ENCODE results near the gene CFAP45.

CFAP45 gene

GRCh38 chr1:159841749-159842148, 58.2 kb downstream of the CFAP45 start:
- H3K9ac ChIP-seq (ENCODE audit: low read length in 5 of 5) = no peak overlapping the region
- no peaks in the 10 kb centered on the region for H3K27me3 ChIP-seq (ENCODE audit: control insufficient read depth in 5 of 5, insufficient read depth in 4 of 5, low read length in 5 of 5)
- H3K9me3 ChIP-seq (ENCODE audit: control insufficient read depth in 5 of 5, low read length in 5 of 5) = no peaks in the 10 kb centered on the region
- H3K36me3 ChIP-seq (ENCODE audit: control insufficient read depth in 5 of 5, insufficient read depth in 5 of 5, low read length in 5 of 5) = peaks cover 0 to 16% (median 4%) of the 10 kb centered on the region in 5 donors
- H3K4me1 ChIP-seq (ENCODE audit: control insufficient read depth in 5 of 5, insufficient read depth in 5 of 5, low read length in 5 of 5) = no peaks in the 10 kb centered on the region
- no peak overlapping the region for H3K27ac ChIP-seq (ENCODE audit: low read depth, low read length)
- no peak overlapping the region for H3K4me3 ChIP-seq (ENCODE audit: low read depth in 1 of 5, low read length in 5 of 5)

GRCh38 chr1:159839116-159839849, 60.7 kb downstream of the CFAP45 start:
- Histone ChIP-seq H3K36me3 (ENCODE audit: control insufficient read depth in 5 of 5, insufficient read depth in 5 of 5, low read length in 5 of 5) (peaks cover 0 to 26% (median 4%) of the 10 kb centered on the region in 5 donors), H3K9me3 (ENCODE audit: control insufficient read depth in 5 of 5, low read length in 5 of 5) (no peaks in the 10 kb centered on the region), H3K9ac (ENCODE audit: low read length in 5 of 5) (no peak overlapping the region), H3K4me3 (ENCODE audit: low read depth in 1 of 5, low read length in 5 of 5) (no peak overlapping the region), H3K27ac (ENCODE audit: low read depth, low read length) (no peak overlapping the region), H3K4me1 (ENCODE audit: control insufficient read depth in 5 of 5, insufficient read depth in 5 of 5, low read length in 5 of 5) (no peaks in the 10 kb centered on the region), H3K27me3 (ENCODE audit: control insufficient read depth in 5 of 5, insufficient read depth in 4 of 5, low read length in 5 of 5) (no peaks in the 10 kb centered on the region)

DNA sequence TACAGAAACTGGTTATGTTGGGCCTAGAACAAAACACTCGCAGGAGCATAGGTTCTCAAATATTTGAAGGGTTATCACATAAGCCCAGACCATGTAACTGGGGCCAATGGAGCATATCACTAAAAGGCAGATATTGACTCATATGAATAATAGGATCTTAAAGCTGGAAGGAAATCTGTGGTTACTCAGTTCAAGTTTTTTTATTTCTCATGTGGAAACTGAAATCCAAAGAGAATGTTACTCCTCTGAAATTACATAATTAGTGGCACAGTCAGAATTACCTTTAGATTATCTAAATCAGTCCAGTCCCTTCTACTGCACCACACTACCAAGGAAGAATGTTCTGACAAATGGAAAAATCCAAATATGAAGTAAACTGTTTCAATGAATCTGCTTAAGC, 61.2 kb downstream of the CFAP45 start:
- H3K36me3 ChIP-seq (ENCODE audit: control insufficient read depth in 5 of 5, insufficient read depth in 5 of 5, low read length in 5 of 5) = peaks cover 0 to 26% (median 4%) of the 10 kb centered on the region in 5 donors
- no peak overlapping the region for H3K27ac ChIP-seq (ENCODE audit: low read depth, low read length)
- H3K9ac ChIP-seq (ENCODE audit: low read length in 5 of 5) = no peak overlapping the region
- H3K4me3 ChIP-seq (ENCODE audit: low read depth in 1 of 5, low read length in 5 of 5) = no peak overlapping the region
- no peaks in the 10 kb centered on the region for H3K27me3 ChIP-seq (ENCODE audit: control insufficient read depth in 5 of 5, insufficient read depth in 4 of 5, low read length in 5 of 5)
- no peaks in the 10 kb centered on the region for H3K9me3 ChIP-seq (ENCODE audit: control insufficient read depth in 5 of 5, low read length in 5 of 5)
- H3K4me1 ChIP-seq (ENCODE audit: control insufficient read depth in 5 of 5, insufficient read depth in 5 of 5, low read length in 5 of 5) = no peaks in the 10 kb centered on the region

DNA sequence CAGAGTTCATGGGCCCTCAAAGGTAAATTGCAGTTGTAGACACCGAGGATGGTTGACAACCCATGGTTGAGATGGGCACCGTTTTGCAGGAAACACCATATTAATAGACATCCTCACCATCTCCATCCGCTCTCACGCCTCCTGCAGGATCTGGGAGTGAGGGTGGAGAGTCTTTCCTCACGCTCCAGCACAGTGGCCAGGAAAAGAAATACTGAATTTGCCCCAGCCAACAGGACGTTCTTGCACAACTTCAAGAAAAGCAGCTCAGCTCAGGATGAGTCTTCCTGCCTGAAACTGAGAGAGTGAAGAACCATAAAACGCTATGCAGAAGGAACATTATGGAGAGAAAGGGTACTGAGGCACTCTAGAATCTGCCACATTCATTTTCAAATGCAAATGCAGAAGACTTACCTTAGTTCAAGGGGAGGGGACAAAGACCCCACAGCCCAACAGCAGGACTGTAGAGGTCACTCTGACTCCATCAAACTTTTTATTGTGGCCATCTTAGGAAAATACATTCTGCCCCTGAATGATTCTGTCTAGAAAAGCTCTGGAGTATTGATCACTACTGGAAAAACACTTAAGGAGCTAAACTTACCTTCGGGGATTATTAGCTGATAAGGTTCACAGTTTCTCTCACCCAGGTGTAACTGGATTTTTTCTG, 64.0 kb downstream of the CFAP45 start:
- Histone ChIP-seq H3K36me3 (ENCODE audit: control insufficient read depth in 5 of 5, insufficient read depth in 5 of 5, low read length in 5 of 5) (peaks cover 0 to 31% (median 4%) of the 10 kb centered on the region in 5 donors), H3K27me3 (ENCODE audit: control insufficient read depth in 5 of 5, insufficient read depth in 4 of 5, low read length in 5 of 5) (no peaks in the 10 kb centered on the region), H3K27ac (ENCODE audit: low read depth, low read length) (no peak overlapping the region), H3K4me3 (ENCODE audit: low read depth in 1 of 5, low read length in 5 of 5) (no peak overlapping the region), H3K4me1 (ENCODE audit: control insufficient read depth in 5 of 5, insufficient read depth in 5 of 5, low read length in 5 of 5) (no peaks in the 10 kb centered on the region), H3K9ac (ENCODE audit: low read length in 5 of 5) (no peak overlapping the region), H3K9me3 (ENCODE audit: control insufficient read depth in 5 of 5, low read length in 5 of 5) (no peaks in the 10 kb centered on the region)

DNA sequence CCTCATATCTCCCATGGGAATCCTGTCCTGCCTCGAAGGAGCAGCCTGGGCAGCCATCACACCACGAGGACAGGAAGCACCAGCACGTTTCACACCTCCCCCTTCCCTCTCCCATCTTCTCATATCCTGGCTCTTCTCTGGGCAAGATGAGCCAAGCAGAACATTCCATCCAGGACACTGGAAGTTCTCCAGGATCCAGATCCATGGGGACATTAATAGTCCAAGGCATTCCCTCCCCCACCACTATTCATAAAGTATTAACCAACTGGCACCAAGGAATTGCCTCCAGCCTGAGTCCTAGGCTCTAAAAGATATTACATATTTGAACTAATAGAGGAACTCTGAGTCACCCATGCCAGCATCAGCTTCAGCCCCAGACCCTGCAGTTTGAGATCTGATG, 64.6 kb downstream of the CFAP45 start:
- Histone ChIP-seq H3K27ac (ENCODE audit: low read depth, low read length) (no peak overlapping the region), H3K9ac (ENCODE audit: low read length in 5 of 5) (no peak overlapping the region), H3K27me3 (ENCODE audit: control insufficient read depth in 5 of 5, insufficient read depth in 4 of 5, low read length in 5 of 5) (no peaks in the 10 kb centered on the region), H3K9me3 (ENCODE audit: control insufficient read depth in 5 of 5, low read length in 5 of 5) (no peaks in the 10 kb centered on the region), H3K36me3 (ENCODE audit: control insufficient read depth in 5 of 5, insufficient read depth in 5 of 5, low read length in 5 of 5) (peaks cover 0 to 27% (median 4%) of the 10 kb centered on the region in 5 donors), H3K4me3 (ENCODE audit: low read depth in 1 of 5, low read length in 5 of 5) (no peak overlapping the region), H3K4me1 (ENCODE audit: control insufficient read depth in 5 of 5, insufficient read depth in 5 of 5, low read length in 5 of 5) (peaks cover 0 to 2% (median 1%) of the 10 kb centered on the region in 5 donors)

GRCh38 chr1:159832309-159832708, 67.7 kb downstream of the CFAP45 start:
- H3K27ac ChIP-seq (ENCODE audit: low read depth, low read length) = no peak overlapping the region
- peaks cover 0 to 18% (median 1%) of the 10 kb centered on the region in 5 donors for H3K36me3 ChIP-seq (ENCODE audit: control insufficient read depth in 5 of 5, insufficient read depth in 5 of 5, low read length in 5 of 5)
- H3K4me3 ChIP-seq (ENCODE audit: low read depth in 1 of 5, low read length in 5 of 5) = no peak overlapping the region
- no peak overlapping the region for H3K9ac ChIP-seq (ENCODE audit: low read length in 5 of 5)
- H3K27me3 ChIP-seq (ENCODE audit: control insufficient read depth in 5 of 5, insufficient read depth in 4 of 5, low read length in 5 of 5) = no peaks in the 10 kb centered on the region
- peaks cover 0 to 23% (median 13%) of the 10 kb centered on the region in 5 donors for H3K4me1 ChIP-seq (ENCODE audit: control insufficient read depth in 5 of 5, insufficient read depth in 5 of 5, low read length in 5 of 5)
- no peaks in the 10 kb centered on the region for H3K9me3 ChIP-seq (ENCODE audit: control insufficient read depth in 5 of 5, low read length in 5 of 5)

GRCh38 chr1:159831412-159832141, 68.4 kb downstream of the CFAP45 start:
- H3K9me3 ChIP-seq (ENCODE audit: control insufficient read depth in 5 of 5, low read length in 5 of 5) = no peaks in the 10 kb centered on the region
- no peak overlapping the region for H3K4me3 ChIP-seq (ENCODE audit: low read depth in 1 of 5, low read length in 5 of 5)
- H3K36me3 ChIP-seq (ENCODE audit: control insufficient read depth in 5 of 5, insufficient read depth in 5 of 5, low read length in 5 of 5) = peaks cover 0 to 14% (median 0%) of the 10 kb centered on the region in 5 donors
- no peaks in the 10 kb centered on the region for H3K27me3 ChIP-seq (ENCODE audit: control insufficient read depth in 5 of 5, insufficient read depth in 4 of 5, low read length in 5 of 5)
- peaks cover 0 to 30% (median 17%) of the 10 kb centered on the region in 5 donors for H3K4me1 ChIP-seq (ENCODE audit: control insufficient read depth in 5 of 5, insufficient read depth in 5 of 5, low read length in 5 of 5)
- no peak overlapping the region for H3K9ac ChIP-seq (ENCODE audit: low read length in 5 of 5)
- no peak overlapping the region for H3K27ac ChIP-seq (ENCODE audit: low read depth, low read length)

GRCh38 chr1:159830722-159831121, 69.2 kb downstream of the CFAP45 start:
- no peak overlapping the region for H3K4me3 ChIP-seq (ENCODE audit: low read depth in 1 of 5, low read length in 5 of 5)
- H3K27me3 ChIP-seq (ENCODE audit: control insufficient read depth in 5 of 5, insufficient read depth in 4 of 5, low read length in 5 of 5) = no peaks in the 10 kb centered on the region
- H3K27ac ChIP-seq (ENCODE audit: low read depth, low read length) = no peak overlapping the region
- no peak overlapping the region for H3K9ac ChIP-seq (ENCODE audit: low read length in 5 of 5)
- no peaks in the 10 kb centered on the region for H3K9me3 ChIP-seq (ENCODE audit: control insufficient read depth in 5 of 5, low read length in 5 of 5)
- H3K36me3 ChIP-seq (ENCODE audit: control insufficient read depth in 5 of 5, insufficient read depth in 5 of 5, low read length in 5 of 5) = peaks cover 0 to 14% (median 0%) of the 10 kb centered on the region in 5 donors
- H3K4me1 ChIP-seq (ENCODE audit: control insufficient read depth in 5 of 5, insufficient read depth in 5 of 5, low read length in 5 of 5) = peaks cover 0 to 37% (median 17%) of the 10 kb centered on the region in 5 donors

DNA sequence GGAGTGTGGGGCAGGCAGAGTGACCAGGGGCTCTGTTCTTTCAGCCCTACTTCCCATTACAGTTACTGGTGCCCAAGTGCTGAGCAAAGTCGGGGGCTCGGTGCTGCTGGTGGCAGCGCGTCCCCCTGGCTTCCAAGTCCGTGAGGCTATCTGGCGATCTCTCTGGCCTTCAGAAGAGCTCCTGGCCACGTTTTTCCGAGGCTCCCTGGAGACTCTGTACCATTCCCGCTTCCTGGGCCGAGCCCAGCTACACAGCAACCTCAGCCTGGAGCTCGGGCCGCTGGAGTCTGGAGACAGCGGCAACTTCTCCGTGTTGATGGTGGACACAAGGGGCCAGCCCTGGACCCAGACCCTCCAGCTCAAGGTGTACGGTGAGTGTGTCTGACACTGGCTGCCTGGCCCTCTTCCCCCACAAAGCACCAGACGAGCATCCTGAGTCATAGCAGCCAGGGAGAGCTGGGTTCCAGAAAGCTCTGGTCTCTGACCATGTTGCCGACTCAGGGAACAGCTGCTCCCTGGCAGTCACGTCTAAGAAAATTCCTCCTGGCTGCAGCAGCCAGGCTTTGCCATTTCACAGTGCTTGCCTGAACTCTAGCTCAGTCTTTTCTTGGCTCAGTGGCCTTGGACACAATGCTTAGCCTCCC, 70.0 kb downstream of the CFAP45 start:
- H3K27me3 ChIP-seq (ENCODE audit: control insufficient read depth in 5 of 5, insufficient read depth in 4 of 5, low read length in 5 of 5) = no peaks in the 10 kb centered on the region
- H3K27ac ChIP-seq (ENCODE audit: low read depth, low read length) = no peak overlapping the region
- peaks cover 0 to 44% (median 17%) of the 10 kb centered on the region in 5 donors for H3K4me1 ChIP-seq (ENCODE audit: control insufficient read depth in 5 of 5, insufficient read depth in 5 of 5, low read length in 5 of 5)
- H3K4me3 ChIP-seq (ENCODE audit: low read depth in 1 of 5, low read length in 5 of 5) = no peak overlapping the region
- no peaks in the 10 kb centered on the region for H3K9me3 ChIP-seq (ENCODE audit: control insufficient read depth in 5 of 5, low read length in 5 of 5)
- H3K36me3 ChIP-seq (ENCODE audit: control insufficient read depth in 5 of 5, insufficient read depth in 5 of 5, low read length in 5 of 5) = peaks cover 0 to 8% (median 0%) of the 10 kb centered on the region in 5 donors
- peak overlapping the region in 1 of 5 donors; percentile 5 for H3K9ac ChIP-seq (ENCODE audit: low read length in 5 of 5)
